GM10248 (cell line): ENCODE results near the gene SETD1A.

ENCODE experiments used
- CTCF ChIA-PET: fragments of 300-600 bp; sonication (Branson Sonifier 250); formaldehyde crosslinking; extraction: SDS; loops from one replicate; lab custom pipeline; 2021; ENCODE audit warnings: antibody characterized with exemption; lab: Yijun Ruan, JAX
- POLR2A ChIA-PET: fragments of 350-650 bp; sonication (Branson Sonifier 250); formaldehyde crosslinking; extraction: SDS; loops from one replicate; lab custom pipeline; 2020; ENCODE audit warnings: antibody characterized with exemption; lab: Yijun Ruan, JAX
- DNase-seq: peaks from one replicate; pipeline ENCODE4 v3.0.0; 2012; ENCODE audit errors: extremely low spot score
- CTCF ChIP-seq: IDR thresholded peaks from 2 replicates; pipeline ENCODE4 v1.5.1; 2012; ENCODE audit warnings: mild to moderate bottlenecking, low read depth; ENCODE audit errors: extremely low read depth, missing control alignments, control extremely low read depth

SETD1A gene

DNA sequence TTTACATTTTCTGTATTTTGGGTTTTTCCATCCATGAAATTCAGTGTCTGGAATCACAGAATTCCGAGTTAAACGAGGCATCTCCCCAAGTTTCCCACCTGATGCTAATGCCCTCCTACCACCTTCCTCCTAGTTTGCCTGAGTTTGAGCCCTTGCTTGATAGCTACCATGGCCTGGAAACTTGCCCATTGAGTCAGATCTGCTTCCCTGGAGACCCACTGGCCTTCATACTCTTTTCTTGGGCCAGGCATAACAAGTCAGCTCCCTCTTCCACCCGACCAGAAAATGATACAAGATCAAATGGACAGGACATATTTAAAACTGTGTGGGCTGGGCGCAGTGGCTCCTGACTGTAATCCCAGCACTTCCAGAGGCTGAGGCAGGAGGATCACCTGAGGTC, 10.2 kb downstream of the SETD1A start:
- no peak for DNase-seq
- ChIA-PET POLR2A (interaction anchor here (0.6 to 0.7 kb wide), 2 partner anchors 75 to 283 kb away, joined by 5 to 7 read pairs; no protein-coding TSS in a partner anchor), CTCF (interaction anchor here (1.7 kb wide), 2 partner anchors 17 to 26 kb away, joined by 5 to 6 read pairs; partner anchors contain the start of gene HSD3B7)
- no peak for TF ChIP-seq CTCF

- ChIA-PET POLR2A (no interaction called here), CTCF (interaction anchor here (1.0 to 1.7 kb wide), 3 partner anchors 15 to 105 kb away, joined by 4 to 6 read pairs (median 5); partner anchors contain the start of genes HSD3B7, ZNF646 and ZNF668)
- TF ChIP-seq CTCF = no peak
- DNase-seq = no peak
Measured at GRCh38 chr16:30969246-30969842, 11.8 kb downstream of the SETD1A start.

DNA sequence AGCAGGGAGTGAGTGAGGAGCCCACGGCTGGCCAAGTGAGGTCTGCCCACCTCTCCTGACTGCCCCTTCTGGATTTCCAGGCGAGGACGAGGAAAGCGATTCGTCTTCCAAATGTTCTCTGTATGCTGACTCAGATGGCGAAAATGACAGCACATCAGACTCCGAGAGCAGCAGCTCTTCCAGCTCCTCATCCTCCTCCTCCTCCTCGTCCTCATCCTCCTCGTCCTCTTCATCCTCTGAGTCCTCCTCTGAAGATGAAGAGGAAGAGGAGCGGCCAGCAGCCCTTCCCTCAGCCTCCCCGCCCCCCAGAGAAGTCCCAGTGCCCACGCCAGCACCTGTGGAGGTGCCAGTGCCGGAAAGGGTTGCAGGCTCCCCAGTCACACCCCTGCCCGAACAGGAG, 13.7 kb downstream of the SETD1A start:
- TF ChIP-seq CTCF = no peak
- ChIA-PET CTCF (interaction anchor here (0.9 to 1.3 kb wide), 5 partner anchors 12 to 146 kb away, joined by 3 to 7 read pairs (median 4); partner anchors contain the start of genes HSD3B7 and KAT8), POLR2A (no interaction called here)
- no peak for DNase-seq

DNA sequence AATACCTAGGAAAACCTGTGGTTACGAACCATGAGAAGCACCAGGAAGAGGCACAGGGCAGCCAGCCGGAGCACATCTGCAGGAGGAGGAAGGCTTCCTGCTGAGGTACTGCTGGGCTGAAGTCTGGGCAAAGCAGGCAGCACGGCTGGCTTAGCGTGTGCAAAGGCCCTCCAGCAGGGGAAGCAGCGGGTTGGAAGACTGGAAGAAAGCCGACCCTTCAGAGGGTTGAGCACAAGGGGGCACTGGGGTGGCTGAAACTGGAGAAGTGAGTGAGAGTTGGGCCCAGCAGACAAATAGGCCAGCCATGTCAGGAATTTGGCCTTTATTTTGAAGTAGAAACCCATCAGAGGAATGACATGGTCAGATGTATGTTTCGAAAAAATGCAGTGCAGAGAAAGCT, 15.3 kb downstream of the SETD1A start:
- DNase-seq = no peak
- ChIA-PET CTCF (interaction anchor here (1.2 kb wide), 2 partner anchors 12 kb away, joined by 3 read pairs; partner anchors contain the start of gene HSD3B7), POLR2A (no interaction called here)
- no peak for TF ChIP-seq CTCF

GRCh38 chr16:30974348-30974747, 16.8 kb downstream of the SETD1A start:
- CTCF ChIA-PET = interaction anchor here (1.1 kb wide), 1 partner anchor 9 kb away, joined by 4 read pairs; no protein-coding TSS in a partner anchor
- POLR2A ChIA-PET = no interaction called here
- TF ChIP-seq CTCF = no peak
- no peak for DNase-seq

DNA sequence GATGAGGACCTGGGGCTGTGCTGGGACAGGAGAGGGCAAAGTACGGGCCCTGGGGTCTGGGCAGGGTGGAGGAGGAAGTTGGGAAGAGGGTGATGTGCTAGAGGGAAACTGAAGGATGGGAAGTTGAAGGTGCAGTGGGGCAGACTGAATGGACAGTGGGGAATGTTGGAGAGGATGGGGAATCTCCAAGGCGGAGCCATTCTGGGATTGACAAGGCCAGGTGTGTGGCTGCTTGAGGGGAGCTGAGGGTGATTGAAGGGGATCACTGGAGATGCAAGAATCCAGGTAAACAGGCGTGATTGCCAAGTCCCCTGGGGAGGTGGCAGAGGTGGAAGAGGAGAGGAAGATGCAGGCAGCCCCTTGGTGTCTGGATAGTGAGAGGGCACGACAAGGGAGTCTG, 18.9 kb downstream of the SETD1A start:
- DNase-seq = no peak
- ChIA-PET CTCF (interaction anchor here (1.5 kb wide), 1 partner anchor 17 kb away, joined by 3 read pairs; no protein-coding TSS in a partner anchor), POLR2A (no interaction called here)
- no peak for TF ChIP-seq CTCF
